PC-3 (cell line): ENCODE results near the gene BCAS3. TPM values are rescaled to one million over a fixed set of nuclear protein-coding genes. Genes with fewer than 3 reads are reported as not detected.

Experiments used
- ATAC-seq: fragments of 200-7000 bp; cut with Tn5 transposase; 2 replicates; pipeline ENCODE4 v1.9.1; 2020; ENCODE audit warnings: mild to moderate bottlenecking, moderate library complexity
- BruUV-seq: library from RNA; stranded (reverse); fragments of 400-500 nt; replicated peaks from 2 replicates; lab custom pipeline; 2021; lab: Mats Ljungman, UMichigan
- CTCF ChIA-PET: fragments of 300-600 bp; sonication (Branson Sonifier 250); formaldehyde crosslinking; loops from one replicate; lab custom pipeline; 2022; ENCODE audit warnings: antibody characterized with exemption; lab: Charles Lee
- POLR2A ChIA-PET: fragments of 300-600 bp; sonication (Branson Sonifier 250); formaldehyde crosslinking; loops from one replicate; lab custom pipeline; 2022; ENCODE audit warnings: antibody characterized with exemption; ENCODE audit not compliant: unreplicated experiment; lab: Charles Lee
- DNase-seq: peaks from one replicate; pipeline ENCODE4 v3.0.0-alpha.2; 2015
- H2AFZ ChIP-seq: fragments of 300-600 bp; sonication (generic); 2 replicates; pipeline ENCODE4 v1.6.0; 2016; ENCODE audit warnings: antibody characterized with exemption, low read length
- H3F3A ChIP-seq: fragments of 300-600 bp; sonication (generic); one replicate; pipeline ENCODE4 v1.6.0; 2017; ENCODE audit warnings: antibody characterized with exemption, low read length, control low read depth, mild to moderate bottlenecking; ENCODE audit not compliant: unreplicated experiment
- H3K27ac ChIP-seq: fragments of 300-600 bp; sonication (generic); 2 replicates; pipeline ENCODE4 v1.5.1; 2016; ENCODE audit warnings: mild to moderate bottlenecking, low read length
- H3K27me3 ChIP-seq: fragments of 300-600 bp; sonication (generic); 2 replicates; pipeline ENCODE4 v1.6.1; 2016; ENCODE audit warnings: low read length, mixed read lengths
- H3K36me3 ChIP-seq: fragments of 300-600 bp; sonication (generic); 2 replicates; pipeline ENCODE4 v1.6.1; 2016; ENCODE audit warnings: low read depth, mixed run types, low read length, mixed read lengths
- H3K4me1 ChIP-seq: fragments of 300-600 bp; sonication (generic); 2 replicates; pipeline ENCODE4 v1.5.1; 2016; ENCODE audit warnings: low read length; ENCODE audit not compliant: insufficient read depth
- H3K4me2 ChIP-seq: fragments of 300-600 bp; sonication (generic); 2 replicates; pipeline ENCODE4 v1.6.0; 2016; ENCODE audit warnings: low read length
- H3K4me3 ChIP-seq: fragments of 300-600 bp; sonication (generic); 2 replicates; pipeline ENCODE4 v1.5.1; 2016; ENCODE audit warnings: mild to moderate bottlenecking, low read length, mixed read lengths
- H3K79me2 ChIP-seq: fragments of 300-600 bp; sonication (generic); 2 replicates; pipeline ENCODE4 v1.6.1; 2017; ENCODE audit warnings: low read length, mixed read lengths
- H3K9ac ChIP-seq: fragments of 300-600 bp; sonication (generic); 2 replicates; pipeline ENCODE4 v1.6.0; 2016; ENCODE audit warnings: mild to moderate bottlenecking, low read length
- H3K9me2 ChIP-seq: fragments of 300-600 bp; sonication (generic); replicated peaks from 2 replicates; pipeline ENCODE4 v1.6.1; 2016; ENCODE audit warnings: mixed run types, low read length, mixed read lengths
- H3K9me3 ChIP-seq: fragments of 300-600 bp; sonication (generic); 2 replicates; pipeline ENCODE4 v1.6.1; 2016; ENCODE audit warnings: low read length, mixed read lengths
- H4K20me1 ChIP-seq: fragments of 300-600 bp; sonication (generic); 2 replicates; pipeline ENCODE4 v1.6.1; 2016; ENCODE audit warnings: low read length, mixed read lengths
- EZH2 ChIP-seq: fragments of 300-600 bp; sonication (generic); IDR thresholded peaks from one replicate; pipeline ENCODE4 v1.6.1; 2017; ENCODE audit warnings: antibody characterized with exemption, mild to moderate bottlenecking, low read length; ENCODE audit not compliant: unreplicated experiment
- EZH2phosphoT487 ChIP-seq: fragments of 300-600 bp; sonication (generic); IDR thresholded peaks from 2 replicates; pipeline ENCODE4 v1.6.1; 2018; ENCODE audit warnings: mild to moderate bottlenecking, antibody characterized with exemption, low read length, borderline replicate concordance
- intact Hi-C: fragments of 100-400 bp; cut with micrococcal nuclease; formaldehyde crosslinking; loops from 2 replicates; pipeline ENCODE4 v1.9.0; 2023
- total RNA-seq: library from RNA; depleted of rRNA; stranded (reverse); fragments of >200 nt; gene quantifications from 2 replicates; pipeline ENCODE4 v1.2.3, GENCODE V29; 2014
- TF ChIP-seq, protein P1 (sequence below): fragments of 300-600 bp; sonication (generic); conservative IDR thresholded peaks from 2 replicates; pipeline ENCODE4 v1.5.1; 2017; ENCODE audit warnings: antibody characterized with exemption, low read depth, mild to moderate bottlenecking, low read length

The BCAS3 gene
- total RNA-seq, 1 experiment from 2014 or later = 25.9 TPM

GRCh38 chr17:61084260-61084659 lies 406.6 kb downstream of the BCAS3 start:
- Histone ChIP-seq H3K9me3 (no peaks in the 10 kb centered on the region), H3K9me2 (no peaks in the 10 kb centered on the region), H3K4me2 (no peak overlapping the region), H3K36me3 (no peaks in the 10 kb centered on the region), H4K20me1 (no peaks in the 10 kb centered on the region), H3K9ac (no peak overlapping the region), H2AFZ (no peak overlapping the region), H3K4me3 (no peak overlapping the region), H3K4me1 (no peaks in the 10 kb centered on the region), H3F3A (no peaks in the 10 kb centered on the region), H3K79me2 (no peaks in the 10 kb centered on the region), H3K27me3 (no peaks in the 10 kb centered on the region), H3K27ac (no peak overlapping the region)
- DNase-seq = no peak
- no peak for TF ChIP-seq EZH2
- TF ChIP-seq, protein P1, sequence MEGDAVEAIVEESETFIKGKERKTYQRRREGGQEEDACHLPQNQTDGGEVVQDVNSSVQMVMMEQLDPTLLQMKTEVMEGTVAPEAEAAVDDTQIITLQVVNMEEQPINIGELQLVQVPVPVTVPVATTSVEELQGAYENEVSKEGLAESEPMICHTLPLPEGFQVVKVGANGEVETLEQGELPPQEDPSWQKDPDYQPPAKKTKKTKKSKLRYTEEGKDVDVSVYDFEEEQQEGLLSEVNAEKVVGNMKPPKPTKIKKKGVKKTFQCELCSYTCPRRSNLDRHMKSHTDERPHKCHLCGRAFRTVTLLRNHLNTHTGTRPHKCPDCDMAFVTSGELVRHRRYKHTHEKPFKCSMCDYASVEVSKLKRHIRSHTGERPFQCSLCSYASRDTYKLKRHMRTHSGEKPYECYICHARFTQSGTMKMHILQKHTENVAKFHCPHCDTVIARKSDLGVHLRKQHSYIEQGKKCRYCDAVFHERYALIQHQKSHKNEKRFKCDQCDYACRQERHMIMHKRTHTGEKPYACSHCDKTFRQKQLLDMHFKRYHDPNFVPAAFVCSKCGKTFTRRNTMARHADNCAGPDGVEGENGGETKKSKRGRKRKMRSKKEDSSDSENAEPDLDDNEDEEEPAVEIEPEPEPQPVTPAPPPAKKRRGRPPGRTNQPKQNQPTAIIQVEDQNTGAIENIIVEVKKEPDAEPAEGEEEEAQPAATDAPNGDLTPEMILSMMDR = no peak
- no peak for TF ChIP-seq EZH2phosphoT487
- ChIA-PET CTCF (no interaction called here), POLR2A (no interaction called here)
- no TSS peak for BruUV-seq
- no peak for ATAC-seq
- intact Hi-C loops = no loop called here

DNA sequence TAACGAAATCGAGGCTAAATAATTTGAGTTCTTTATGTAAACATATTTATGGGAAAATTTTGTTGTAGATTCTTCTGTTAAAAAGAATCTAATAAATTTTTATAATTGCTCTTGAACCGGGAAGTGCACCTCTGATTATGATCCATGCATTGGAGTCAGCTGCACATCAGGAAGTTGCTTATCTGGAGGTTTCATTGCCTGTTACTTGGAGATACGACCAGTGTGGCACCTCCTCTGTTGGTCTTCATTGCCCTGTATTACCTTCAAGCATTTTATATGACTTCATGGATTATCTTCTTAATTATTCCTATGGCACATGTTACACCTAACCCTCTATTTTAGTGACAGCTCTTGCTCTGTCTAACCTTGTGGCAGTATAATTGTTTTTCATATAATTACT lies 409.4 kb downstream of the BCAS3 start:
- no peak overlapping the region for H3K4me3 ChIP-seq
- no peak for TF ChIP-seq EZH2phosphoT487
- TF ChIP-seq EZH2 = no peak
- TF ChIP-seq, protein P1 = no peak
- no peaks in the 10 kb centered on the region for H3K9me2 ChIP-seq
- no peaks in the 10 kb centered on the region for H3K79me2 ChIP-seq
- no peaks in the 10 kb centered on the region for H3K9me3 ChIP-seq
- ChIA-PET POLR2A (no interaction called here), CTCF (no interaction called here)
- H3K27me3 ChIP-seq = no peaks in the 10 kb centered on the region
- H3K36me3 ChIP-seq = no peaks in the 10 kb centered on the region
- H3K4me2 ChIP-seq = no peak overlapping the region
- no peak overlapping the region for H3K9ac ChIP-seq
- ATAC-seq (no peak), DNase-seq (no peak)
- H3F3A ChIP-seq = no peaks in the 10 kb centered on the region
- H3K4me1 ChIP-seq = no peaks in the 10 kb centered on the region
- H3K27ac ChIP-seq = no peak overlapping the region
- no peaks in the 10 kb centered on the region for H4K20me1 ChIP-seq
- no peak overlapping the region for H2AFZ ChIP-seq
- intact Hi-C loops = no loop called here
- BruUV-seq = no TSS peak

GRCh38 chr17:61088556-61088955 lies 410.9 kb downstream of the BCAS3 start:
- TSS peak; percentile 7 for BruUV-seq
- H3K27me3 ChIP-seq = no peaks in the 10 kb centered on the region
- no peak for TF ChIP-seq EZH2
- no peak for TF ChIP-seq EZH2phosphoT487
- TF ChIP-seq, protein P1 = no peak

More at GRCh38 chr17:61088556-61088955, 410.9 kb downstream of the BCAS3 start:
- no peak overlapping the region for H2AFZ ChIP-seq
- H3F3A ChIP-seq = no peaks in the 10 kb centered on the region
- H3K79me2 ChIP-seq = no peaks in the 10 kb centered on the region
- no peak overlapping the region for H3K9ac ChIP-seq
- ATAC-seq (peak; percentile 31; the same call in 1 of the 2 replicates), DNase-seq (peak; percentile 17)
- no peaks in the 10 kb centered on the region for H3K9me3 ChIP-seq
- H3K36me3 ChIP-seq = no peaks in the 10 kb centered on the region
- H3K9me2 ChIP-seq = no peaks in the 10 kb centered on the region
- no peaks in the 10 kb centered on the region for H3K4me1 ChIP-seq
- ChIA-PET POLR2A (no interaction called here), CTCF (no interaction called here)
- no peak overlapping the region for H3K4me3 ChIP-seq
- intact Hi-C loops = no loop called here
- H3K4me2 ChIP-seq = no peak overlapping the region
- no peak overlapping the region for H3K27ac ChIP-seq
- H4K20me1 ChIP-seq = no peaks in the 10 kb centered on the region
